Measurements from ENCODE around the gene FMOD. TPM values are rescaled to one million over a fixed set of nuclear protein-coding genes. Genes with fewer than 3 reads are reported as not detected.

FMOD gene
- total RNA-seq, 1 experiment from 2014 or later: 0.69 TPM

DNA sequence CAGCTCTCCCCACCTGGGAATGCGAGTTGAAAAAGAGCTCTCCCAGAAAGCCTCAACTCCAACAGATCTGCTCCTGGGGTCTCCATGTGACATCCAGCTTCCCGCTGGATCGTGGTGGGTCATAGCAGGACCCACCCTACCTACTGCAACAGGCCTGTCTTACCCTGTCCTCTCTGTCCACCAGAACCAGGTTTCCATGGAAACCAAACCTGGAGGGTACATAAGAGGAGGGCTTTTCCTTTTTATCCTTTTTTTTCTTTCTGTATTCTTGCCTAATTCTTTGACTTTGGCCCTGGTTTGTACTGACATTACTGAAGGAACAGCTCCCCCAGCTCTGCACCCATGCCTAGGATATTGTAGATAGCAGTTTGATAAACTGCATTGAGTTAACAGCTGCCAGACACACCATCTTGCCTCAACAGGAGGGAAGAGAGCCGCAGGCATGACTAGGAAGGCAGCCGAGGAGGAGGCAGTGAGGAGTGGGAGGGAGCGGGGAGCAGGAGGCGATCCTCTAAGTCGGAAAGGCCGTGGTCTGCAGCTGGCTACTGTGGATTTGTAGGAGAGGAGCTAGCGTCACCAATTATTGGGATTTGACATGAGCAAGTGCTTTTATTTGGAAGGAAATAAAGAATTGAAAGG is 9.7 kb upstream of the FMOD start:
- intact Hi-C loops (cut with micrococcal nuclease; ENCODE audit: unreplicated experiment): no loop called here
- no peak for DNase-seq (ENCODE audit: low spot score)
- Histone ChIP-seq H3K27ac (ENCODE audit: low read depth, low read length, poor library complexity, severe bottlenecking) (no peak overlapping the region), H3K27me3 (replicated peaks; ENCODE audit: insufficient read depth, low read depth, low read length, poor library complexity) (peaks cover 7% of the 10 kb centered on the region), H3K4me1 (ENCODE audit: insufficient read depth, low read length, poor library complexity, severe bottlenecking) (no peaks in the 10 kb centered on the region), H3K9me3 (ENCODE audit: low read depth, low read length, poor library complexity, severe bottlenecking) (no peaks in the 10 kb centered on the region), H3K4me3 (ENCODE audit: low read depth, low read length, poor library complexity, severe bottlenecking) (no peak overlapping the region), H3K36me3 (ENCODE audit: insufficient read depth, low read length, poor library complexity, severe bottlenecking) (no peaks in the 10 kb centered on the region)
- no peak for TF ChIP-seq EZH2 (IDR thresholded peaks at IDR 0.05; ENCODE audit: borderline replicate concordance, low read depth, low read length, poor library complexity, severe bottlenecking)
- TF ChIP-seq, protein P1, sequence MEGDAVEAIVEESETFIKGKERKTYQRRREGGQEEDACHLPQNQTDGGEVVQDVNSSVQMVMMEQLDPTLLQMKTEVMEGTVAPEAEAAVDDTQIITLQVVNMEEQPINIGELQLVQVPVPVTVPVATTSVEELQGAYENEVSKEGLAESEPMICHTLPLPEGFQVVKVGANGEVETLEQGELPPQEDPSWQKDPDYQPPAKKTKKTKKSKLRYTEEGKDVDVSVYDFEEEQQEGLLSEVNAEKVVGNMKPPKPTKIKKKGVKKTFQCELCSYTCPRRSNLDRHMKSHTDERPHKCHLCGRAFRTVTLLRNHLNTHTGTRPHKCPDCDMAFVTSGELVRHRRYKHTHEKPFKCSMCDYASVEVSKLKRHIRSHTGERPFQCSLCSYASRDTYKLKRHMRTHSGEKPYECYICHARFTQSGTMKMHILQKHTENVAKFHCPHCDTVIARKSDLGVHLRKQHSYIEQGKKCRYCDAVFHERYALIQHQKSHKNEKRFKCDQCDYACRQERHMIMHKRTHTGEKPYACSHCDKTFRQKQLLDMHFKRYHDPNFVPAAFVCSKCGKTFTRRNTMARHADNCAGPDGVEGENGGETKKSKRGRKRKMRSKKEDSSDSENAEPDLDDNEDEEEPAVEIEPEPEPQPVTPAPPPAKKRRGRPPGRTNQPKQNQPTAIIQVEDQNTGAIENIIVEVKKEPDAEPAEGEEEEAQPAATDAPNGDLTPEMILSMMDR (conservative IDR thresholded peaks at IDR 0.05; ENCODE audit: low read depth, low read length): no peak
- ChIA-PET POLR2A (ENCODE audit: low non-redundant PET) (no interaction called here), CTCF (no interaction called here)
- BruUV-seq (replicated peaks): no TSS peak

DNA sequence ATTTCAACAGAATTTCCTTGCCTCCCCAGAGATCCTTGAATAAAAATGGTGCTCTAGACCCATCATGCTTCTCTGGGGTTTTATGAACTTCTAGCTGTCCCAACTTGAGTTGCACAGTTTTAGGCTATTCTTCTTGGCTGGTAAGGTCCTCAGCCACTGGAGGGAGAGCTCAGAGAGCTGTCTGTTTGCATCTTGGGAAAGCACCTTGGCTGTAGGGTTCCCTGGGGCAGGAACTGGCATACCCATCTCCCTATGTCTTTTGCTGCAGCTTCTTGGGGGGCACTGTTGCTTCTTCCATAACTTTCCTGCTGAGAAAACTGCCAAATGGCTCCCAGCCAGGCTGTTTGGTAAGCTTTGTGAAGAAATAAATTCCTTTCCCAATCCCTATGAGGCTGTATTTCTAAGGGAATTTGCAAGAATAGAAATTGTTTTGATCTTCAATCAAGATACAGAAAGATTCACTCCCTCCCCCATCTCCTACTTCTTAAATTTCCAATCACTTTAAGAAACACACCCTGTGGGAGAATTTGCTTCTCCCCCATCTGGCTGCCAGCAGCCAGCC is 8.2 kb upstream of the FMOD start:
- no TSS peak for BruUV-seq (replicated peaks)

DNA sequence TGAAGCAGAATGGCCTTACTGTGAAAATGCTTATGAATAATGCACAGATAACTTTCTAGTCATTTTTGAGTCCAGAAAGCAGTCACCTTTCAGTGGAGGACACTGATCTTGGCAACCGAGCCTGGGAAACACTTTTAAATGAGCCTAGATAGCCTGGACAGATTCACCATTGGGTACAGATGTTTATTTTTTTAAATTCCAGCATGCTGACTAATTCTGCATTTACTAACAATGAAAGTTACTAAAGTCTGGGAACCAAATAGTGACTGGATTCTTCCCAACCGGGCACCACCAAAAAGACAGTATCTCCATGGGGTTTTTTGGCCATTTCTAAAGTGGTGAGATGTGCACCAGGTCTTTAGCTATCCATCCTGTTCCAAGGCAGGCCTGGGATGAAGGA is 3.3 kb upstream of the FMOD start:
- POLR2A ChIA-PET (ENCODE audit: low non-redundant PET): no interaction called here

More for the DNA sequence above, 8.2 kb upstream of the FMOD start:
- peaks cover 7% of the 10 kb centered on the region for H3K27me3 ChIP-seq (replicated peaks; ENCODE audit: insufficient read depth, low read depth, low read length, poor library complexity)
- ChIA-PET CTCF (interaction anchor here (0.8 kb wide), 1 partner anchor 13 kb away, joined by 4 read pairs; no protein-coding TSS in a partner anchor), POLR2A (ENCODE audit: low non-redundant PET) (no interaction called here)
- TF ChIP-seq, protein P1 (conservative IDR thresholded peaks at IDR 0.05; ENCODE audit: low read depth, low read length): no peak
- TF ChIP-seq EZH2 (IDR thresholded peaks at IDR 0.05; ENCODE audit: borderline replicate concordance, low read depth, low read length, poor library complexity, severe bottlenecking): no peak
- H3K27ac ChIP-seq (ENCODE audit: low read depth, low read length, poor library complexity, severe bottlenecking): no peak overlapping the region
- no peaks in the 10 kb centered on the region for H3K9me3 ChIP-seq (ENCODE audit: low read depth, low read length, poor library complexity, severe bottlenecking)
- H3K4me3 ChIP-seq (ENCODE audit: low read depth, low read length, poor library complexity, severe bottlenecking): no peak overlapping the region
- intact Hi-C loops (cut with micrococcal nuclease; ENCODE audit: unreplicated experiment): no loop called here
- H3K36me3 ChIP-seq (ENCODE audit: insufficient read depth, low read length, poor library complexity, severe bottlenecking): no peaks in the 10 kb centered on the region
- no peak for DNase-seq (ENCODE audit: low spot score)
- H3K4me1 ChIP-seq (ENCODE audit: insufficient read depth, low read length, poor library complexity, severe bottlenecking): no peaks in the 10 kb centered on the region

More for the DNA sequence above, 3.3 kb upstream of the FMOD start:
- no peak for DNase-seq (ENCODE audit: low spot score)
- TF ChIP-seq, protein P1 (conservative IDR thresholded peaks at IDR 0.05; ENCODE audit: low read depth, low read length): no peak
- TF ChIP-seq EZH2 (IDR thresholded peaks at IDR 0.05; ENCODE audit: borderline replicate concordance, low read depth, low read length, poor library complexity, severe bottlenecking): no peak
- Histone ChIP-seq H3K4me1 (ENCODE audit: insufficient read depth, low read length, poor library complexity, severe bottlenecking) (no peaks in the 10 kb centered on the region), H3K9me3 (ENCODE audit: low read depth, low read length, poor library complexity, severe bottlenecking) (no peaks in the 10 kb centered on the region), H3K27me3 (replicated peaks; ENCODE audit: insufficient read depth, low read depth, low read length, poor library complexity) (peaks cover 7% of the 10 kb centered on the region), H3K36me3 (ENCODE audit: insufficient read depth, low read length, poor library complexity, severe bottlenecking) (no peaks in the 10 kb centered on the region), H3K27ac (ENCODE audit: low read depth, low read length, poor library complexity, severe bottlenecking) (no peak overlapping the region), H3K4me3 (ENCODE audit: low read depth, low read length, poor library complexity, severe bottlenecking) (no peak overlapping the region)
- BruUV-seq (replicated peaks): no TSS peak
- CTCF ChIA-PET: no interaction called here
- intact Hi-C loops (cut with micrococcal nuclease; ENCODE audit: unreplicated experiment): no loop called here

Measured in A673 (cell line).